Measurements from ENCODE around the gene SLC26A1. TPM values are rescaled to one million over a fixed set of nuclear protein-coding genes. Genes with fewer than 3 reads are reported as not detected.

SLC26A1 gene
- total RNA-seq, 2 donors from 2014 or later = 0.27 to 0.34 TPM

DNA sequence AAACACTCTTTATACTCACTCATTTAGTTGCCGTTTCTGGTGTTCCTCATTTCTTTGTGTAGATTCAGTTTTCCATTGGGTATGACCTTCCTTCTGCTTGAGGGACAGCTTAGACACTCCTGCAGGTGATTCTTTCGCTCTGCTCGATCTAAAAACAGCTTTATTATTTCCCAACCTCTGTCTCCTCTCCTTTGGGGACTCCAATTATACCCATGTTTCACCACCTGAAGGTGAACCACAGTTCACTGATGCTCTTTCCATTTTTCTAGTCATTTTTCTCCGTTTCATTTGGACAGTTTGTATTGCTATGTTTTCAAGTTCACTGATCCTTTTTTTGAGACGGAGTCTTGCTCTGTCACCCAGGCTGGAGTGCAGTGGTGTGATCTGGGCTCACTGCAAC lies 13.7 kb upstream of the SLC26A1 start:
- Histone ChIP-seq H3K4me1 (replicated peaks) (peaks cover 19% of the 10 kb centered on the region), H3K9me3 (no peaks in the 10 kb centered on the region), H3K36me3 (no peaks in the 10 kb centered on the region), H3K4me3 (no peak overlapping the region), H3K27me3 (replicated peaks; ENCODE audit: insufficient read depth) (peaks cover 25% of the 10 kb centered on the region), H3K27ac (no peak overlapping the region)
- intact Hi-C loops (cut with DNase I) = no loop called here
- 90% methylated on average over 5 of the region's 5 CpGs for WGBS
- no peak for DNase-seq (ENCODE audit: low spot score)
- no peak for TF ChIP-seq POLR2AphosphoS5 (IDR thresholded peaks at IDR 0.05)
- TF ChIP-seq CTCF (IDR thresholded peaks at IDR 0.05) = no peak
- TF ChIP-seq POLR2A (IDR thresholded peaks at IDR 0.05) = no peak

GRCh38 chr4:1004557-1005485 lies 11.6 kb upstream of the SLC26A1 start:
- TF ChIP-seq CTCF (IDR thresholded peaks at IDR 0.05) (no peak), POLR2AphosphoS5 (IDR thresholded peaks at IDR 0.05) (no peak), POLR2A (IDR thresholded peaks at IDR 0.05) (no peak)
- DNase-seq (ENCODE audit: low spot score) = no peak
- peaks cover 11% of the 10 kb centered on the region for H3K4me1 ChIP-seq (replicated peaks)
- WGBS = 86% methylated on average over 16 of the region's 25 CpGs
- no peak overlapping the region for H3K27ac ChIP-seq
- no peak overlapping the region for H3K4me3 ChIP-seq
- intact Hi-C loops (cut with DNase I) = no loop called here
- peaks cover 40% of the 10 kb centered on the region for H3K27me3 ChIP-seq (replicated peaks; ENCODE audit: insufficient read depth)
- no peaks in the 10 kb centered on the region for H3K36me3 ChIP-seq
- H3K9me3 ChIP-seq = no peaks in the 10 kb centered on the region

GRCh38 chr4:1004071-1004418 lies 10.8 kb upstream of the SLC26A1 start:
- intact Hi-C loops (cut with DNase I) = no loop called here
- DNase-seq (ENCODE audit: low spot score) = no peak
- no peaks in the 10 kb centered on the region for H3K36me3 ChIP-seq

GRCh38 chr4:1003271-1004070 lies 10.3 kb upstream of the SLC26A1 start:
- Histone ChIP-seq H3K9me3 (no peaks in the 10 kb centered on the region), H3K4me1 (replicated peaks) (peaks cover 11% of the 10 kb centered on the region), H3K27ac (no peak overlapping the region), H3K36me3 (no peaks in the 10 kb centered on the region), H3K4me3 (no peak overlapping the region), H3K27me3 (replicated peaks; ENCODE audit: insufficient read depth) (peaks cover 40% of the 10 kb centered on the region)
- intact Hi-C loops (cut with DNase I) = no loop called here
- TF ChIP-seq POLR2AphosphoS5 (IDR thresholded peaks at IDR 0.05) = no peak
- no peak for TF ChIP-seq CTCF (IDR thresholded peaks at IDR 0.05)
- no peak for TF ChIP-seq POLR2A (IDR thresholded peaks at IDR 0.05)
- DNase-seq (ENCODE audit: low spot score) = no peak
- WGBS = 39% methylated on average over 37 of the region's 63 CpGs

More at GRCh38 chr4:1004071-1004418, 10.8 kb upstream of the SLC26A1 start:
- TF ChIP-seq POLR2A (IDR thresholded peaks at IDR 0.05) (no peak), CTCF (IDR thresholded peaks at IDR 0.05) (no peak)
- H3K9me3 ChIP-seq = no peaks in the 10 kb centered on the region
- peaks cover 11% of the 10 kb centered on the region for H3K4me1 ChIP-seq (replicated peaks)
- H3K4me3 ChIP-seq = no peak overlapping the region
- 89% methylated on average over 13 of the region's 13 CpGs for WGBS
- H3K27me3 ChIP-seq (replicated peaks; ENCODE audit: insufficient read depth) = peaks cover 40% of the 10 kb centered on the region
- no peak overlapping the region for H3K27ac ChIP-seq
